T-helper 17 cell (primary cell): Measurements from ENCODE around the gene ZBTB49. TPM values are rescaled to one million over a fixed set of nuclear protein-coding genes. Genes with fewer than 3 reads are reported as not detected.
A peak's percentile ranks its signal among the peaks of the same experiment; 100 is the strongest.

ENCODE experiments used
- ATAC-seq: fragments of 150-1000 bp; cut with Tn5 transposase; 2 replicates; pipeline ENCODE4 v1.10.0; 2021; ENCODE audit warnings: mild to moderate bottlenecking, moderate library complexity
- DNase-seq, 3 donors: peaks; one replicate each; pipeline versions ENCODE4 v3.0.0 to v3.0.0-alpha.2; 2020 to 2021
- H3K9me3 ChIP-seq: one replicate; pipeline ENCODE4 v1.7.0; 2013; ENCODE audit warnings: low read length, mild to moderate bottlenecking; ENCODE audit not compliant: control insufficient read depth, poor library complexity, severe bottlenecking
- H3K27ac Mint-ChIP-seq: one replicate; pipeline ENCODE4 v1.8.0; 2022; ENCODE audit warnings: mild to moderate bottlenecking, moderate library complexity, mixed read lengths
- H3K27me3 Mint-ChIP-seq: one replicate; pipeline ENCODE4 v1.8.0; 2022; ENCODE audit warnings: mixed read lengths
- H3K36me3 Mint-ChIP-seq: one replicate; pipeline ENCODE4 v1.8.0; 2022; ENCODE audit warnings: low read depth, mixed read lengths
- H3K4me1 Mint-ChIP-seq: one replicate; pipeline ENCODE4 v1.8.0; 2022; ENCODE audit warnings: mild to moderate bottlenecking, mixed read lengths
- H3K4me3 Mint-ChIP-seq: one replicate; pipeline ENCODE4 v1.8.0; 2022; ENCODE audit warnings: mild to moderate bottlenecking, moderate library complexity, mixed read lengths
- total RNA-seq, 4 donors: library from RNA in 2 of 4; stranded (reverse) in 2 of 4; gene quantifications; one replicate each; pipeline ENCODE4 v1.2.3 and lab custom pipeline; 2022 to 2026

Gene ZBTB49
- total RNA-seq, 2 donors from 2014 or later = 7.4 to 12.9 TPM

GRCh38 chr4:4289055-4289454 lies 996 bp upstream of the ZBTB49 start:
- Mint-ChIP-seq H3K4me1 (peaks cover 40% of the 10 kb centered on the region), H3K27ac (peak overlapping the region; percentile 87)

GRCh38 chr4:4289597-4289940 lies 482 bp upstream of the ZBTB49 start:
- H3K4me1 Mint-ChIP-seq = peaks cover 40% of the 10 kb centered on the region
- H3K36me3 Mint-ChIP-seq = peaks cover 5% of the 10 kb centered on the region
- ATAC-seq (peak; percentile 6), DNase-seq (peak in 1 of 3 donors; percentile 17)
- no peaks in the 10 kb centered on the region for H3K9me3 ChIP-seq
- H3K4me3 Mint-ChIP-seq = peak overlapping the region; percentile 97
- H3K27me3 Mint-ChIP-seq = no peaks in the 10 kb centered on the region
- H3K27ac Mint-ChIP-seq = peak overlapping the region; percentile 87

More at GRCh38 chr4:4289055-4289454, 996 bp upstream of the ZBTB49 start:
- Mint-ChIP-seq H3K27me3 (no peaks in the 10 kb centered on the region), H3K36me3 (peaks cover 5% of the 10 kb centered on the region), H3K4me3 (peak overlapping the region; percentile 97)
- H3K9me3 ChIP-seq = no peaks in the 10 kb centered on the region
- DNase-seq (no peak), ATAC-seq (no peak)

- H3K4me3 Mint-ChIP-seq = no peak overlapping the region
- H3K27ac Mint-ChIP-seq = no peak overlapping the region
- peaks cover 11% of the 10 kb centered on the region for H3K36me3 Mint-ChIP-seq
- DNase-seq = no peak
- no peaks in the 10 kb centered on the region for H3K9me3 ChIP-seq
- ATAC-seq = no peak
- H3K27me3 Mint-ChIP-seq = no peaks in the 10 kb centered on the region
- peaks cover 43% of the 10 kb centered on the region for H3K4me1 Mint-ChIP-seq
Measured at GRCh38 chr4:4293279-4293678, 3.2 kb downstream of the ZBTB49 start.

- DNase-seq (no peak), ATAC-seq (no peak)
- Mint-ChIP-seq H3K4me1 (peaks cover 32% of the 10 kb centered on the region), H3K4me3 (no peak overlapping the region), H3K36me3 (peaks cover 14% of the 10 kb centered on the region), H3K27ac (no peak overlapping the region), H3K27me3 (no peaks in the 10 kb centered on the region)
- no peaks in the 10 kb centered on the region for H3K9me3 ChIP-seq
Measured at GRCh38 chr4:4296283-4296846, 6.3 kb downstream of the ZBTB49 start.

GRCh38 chr4:4299006-4299405 lies 9.0 kb downstream of the ZBTB49 start:
- H3K4me3 Mint-ChIP-seq = no peak overlapping the region
- H3K27ac Mint-ChIP-seq = peak overlapping the region; percentile 74
- no peaks in the 10 kb centered on the region for H3K9me3 ChIP-seq
- ATAC-seq = no peak
- peaks cover 16% of the 10 kb centered on the region for H3K36me3 Mint-ChIP-seq
- DNase-seq = no peak
- peaks cover 25% of the 10 kb centered on the region for H3K4me1 Mint-ChIP-seq
- H3K27me3 Mint-ChIP-seq = no peaks in the 10 kb centered on the region

- ATAC-seq (no peak), DNase-seq (no peak)
- Mint-ChIP-seq H3K27ac (no peak overlapping the region), H3K4me3 (no peak overlapping the region), H3K4me1 (peaks cover 14% of the 10 kb centered on the region), H3K27me3 (no peaks in the 10 kb centered on the region), H3K36me3 (peaks cover 8% of the 10 kb centered on the region)
- no peaks in the 10 kb centered on the region for H3K9me3 ChIP-seq
Measured at GRCh38 chr4:4302001-4302400, 11.9 kb downstream of the ZBTB49 start.

- no peak overlapping the region for H3K27ac Mint-ChIP-seq
Measured at GRCh38 chr4:4302416-4302815, 12.4 kb downstream of the ZBTB49 start.

GRCh38 chr4:4306920-4307319 lies 16.9 kb downstream of the ZBTB49 start:
- Mint-ChIP-seq H3K27me3 (no peaks in the 10 kb centered on the region), H3K4me1 (peaks cover 12% of the 10 kb centered on the region), H3K27ac (no peak overlapping the region), H3K4me3 (no peak overlapping the region), H3K36me3 (peaks cover 5% of the 10 kb centered on the region)
- ATAC-seq (no peak), DNase-seq (no peak)
- no peaks in the 10 kb centered on the region for H3K9me3 ChIP-seq

More at GRCh38 chr4:4302416-4302815, 12.4 kb downstream of the ZBTB49 start:
- Mint-ChIP-seq H3K27me3 (no peaks in the 10 kb centered on the region), H3K36me3 (peaks cover 8% of the 10 kb centered on the region), H3K4me3 (no peak overlapping the region), H3K4me1 (peaks cover 14% of the 10 kb centered on the region)
- ATAC-seq = no peak
- no peaks in the 10 kb centered on the region for H3K9me3 ChIP-seq
- DNase-seq = no peak

GRCh38 chr4:4308800-4309441 lies 18.9 kb downstream of the ZBTB49 start:
- H3K4me3 Mint-ChIP-seq = no peak overlapping the region
- H3K9me3 ChIP-seq = no peaks in the 10 kb centered on the region
- DNase-seq = no peak
- H3K36me3 Mint-ChIP-seq = peaks cover 2% of the 10 kb centered on the region
- no peaks in the 10 kb centered on the region for H3K27me3 Mint-ChIP-seq
- peaks cover 9% of the 10 kb centered on the region for H3K4me1 Mint-ChIP-seq
- H3K27ac Mint-ChIP-seq = no peak overlapping the region
- no peak for ATAC-seq

- peaks cover 5% of the 10 kb centered on the region for H3K36me3 Mint-ChIP-seq
- no peak overlapping the region for H3K27ac Mint-ChIP-seq
- H3K27me3 Mint-ChIP-seq = no peaks in the 10 kb centered on the region
- no peak overlapping the region for H3K4me3 Mint-ChIP-seq
- no peaks in the 10 kb centered on the region for H3K9me3 ChIP-seq
- DNase-seq = no peak
- peaks cover 5% of the 10 kb centered on the region for H3K4me1 Mint-ChIP-seq
- no peak for ATAC-seq
Measured at GRCh38 chr4:4311193-4311592, 21.1 kb downstream of the ZBTB49 start.

GRCh38 chr4:4315461-4316149 lies 25.6 kb downstream of the ZBTB49 start:
- no peak for ATAC-seq
- H3K27me3 Mint-ChIP-seq = no peaks in the 10 kb centered on the region
- no peak overlapping the region for H3K27ac Mint-ChIP-seq
- peaks cover 5% of the 10 kb centered on the region for H3K36me3 Mint-ChIP-seq
- peaks cover 2% of the 10 kb centered on the region for H3K4me1 Mint-ChIP-seq
- H3K9me3 ChIP-seq = no peaks in the 10 kb centered on the region
- no peak for DNase-seq
- H3K4me3 Mint-ChIP-seq = no peak overlapping the region

- Mint-ChIP-seq H3K36me3 (peaks cover 5% of the 10 kb centered on the region), H3K27ac (no peak overlapping the region)
Measured at GRCh38 chr4:4316150-4316495, 26.1 kb downstream of the ZBTB49 start.

GRCh38 chr4:4317496-4318232 lies 27.6 kb downstream of the ZBTB49 start:
- no peak overlapping the region for H3K4me3 Mint-ChIP-seq
- DNase-seq = no peak
- peaks cover 2% of the 10 kb centered on the region for H3K4me1 Mint-ChIP-seq
- H3K27me3 Mint-ChIP-seq = no peaks in the 10 kb centered on the region
- no peak overlapping the region for H3K27ac Mint-ChIP-seq
- ATAC-seq = no peak
- H3K36me3 Mint-ChIP-seq = peaks cover 9% of the 10 kb centered on the region
- H3K9me3 ChIP-seq = no peaks in the 10 kb centered on the region

More at GRCh38 chr4:4316150-4316495, 26.1 kb downstream of the ZBTB49 start:
- no peaks in the 10 kb centered on the region for H3K9me3 ChIP-seq
- Mint-ChIP-seq H3K4me3 (no peak overlapping the region), H3K4me1 (peaks cover 2% of the 10 kb centered on the region), H3K27me3 (no peaks in the 10 kb centered on the region)
- no peak for ATAC-seq
- DNase-seq = no peak
